Measurements from ENCODE around the gene POMZP3.
"Not testable (repeated sequence)": the region's sequence is repeated elsewhere in the genome, so short reads cannot be mapped to it uniquely, and the experiment has no call there.

The POMZP3 gene

GRCh38 chr7:76626989-76627642 lies at the start of gene POMZP3:
Gene POMZP3 (minus strand): TSS chr7:76627279. CDS start chr7:76626064, 1,215 bp downstream.
- DNase-seq, result peak; percentile 48

DNA sequence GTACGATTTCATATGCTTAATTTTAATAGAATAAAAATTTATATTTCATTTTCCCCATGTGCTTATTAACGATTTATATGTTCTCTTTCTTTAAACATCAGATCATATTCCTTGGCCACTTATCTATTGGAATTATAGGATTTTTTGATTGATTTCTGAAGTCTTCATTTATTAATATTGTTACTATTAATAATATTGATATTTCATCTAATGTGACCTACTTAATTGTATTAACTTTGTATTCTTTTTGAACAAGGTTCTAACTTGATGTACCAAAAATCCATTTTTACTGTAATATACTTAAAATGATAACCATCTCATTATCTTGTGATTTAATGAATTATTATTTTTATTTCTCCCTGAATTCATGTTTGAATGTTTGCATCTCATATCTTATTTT lies 48.7 kb upstream of the POMZP3 start:
- not testable (repeated sequence) for DNase-seq

- DNase-seq, result not testable (repeated sequence)
Measured at GRCh38 chr7:76673346-76673745, 46.3 kb upstream of the POMZP3 start.

GRCh38 chr7:76659212-76659611 lies 32.1 kb upstream of the POMZP3 start:
- not testable (repeated sequence) for DNase-seq

- DNase-seq, result not testable (repeated sequence)
Measured at GRCh38 chr7:76656425-76656824, 29.3 kb upstream of the POMZP3 start.

DNA sequence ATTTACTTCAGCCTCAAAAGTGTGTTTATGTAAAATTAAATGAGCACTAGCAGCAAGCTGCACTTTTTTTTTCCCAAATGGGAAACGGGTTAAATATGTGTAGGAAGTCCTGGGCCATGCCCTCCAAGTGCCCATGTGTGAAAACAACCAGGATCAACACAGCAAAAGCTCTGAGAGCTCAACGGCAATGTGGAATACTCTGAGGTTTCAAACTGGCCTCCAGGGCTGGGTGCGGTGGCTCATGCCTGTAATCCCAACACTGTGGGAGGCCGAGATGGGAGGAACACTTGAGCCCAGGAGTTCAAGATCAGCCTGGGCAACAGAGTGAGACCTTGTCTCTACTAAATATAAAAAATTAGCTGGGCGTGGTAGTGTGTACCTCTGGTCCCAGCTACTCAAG lies 15.5 kb upstream of the POMZP3 start:
- not testable (repeated sequence) for DNase-seq

GRCh38 chr7:76637061-76637691 lies 10.1 kb upstream of the POMZP3 start:
- not testable (repeated sequence) for DNase-seq

DNA sequence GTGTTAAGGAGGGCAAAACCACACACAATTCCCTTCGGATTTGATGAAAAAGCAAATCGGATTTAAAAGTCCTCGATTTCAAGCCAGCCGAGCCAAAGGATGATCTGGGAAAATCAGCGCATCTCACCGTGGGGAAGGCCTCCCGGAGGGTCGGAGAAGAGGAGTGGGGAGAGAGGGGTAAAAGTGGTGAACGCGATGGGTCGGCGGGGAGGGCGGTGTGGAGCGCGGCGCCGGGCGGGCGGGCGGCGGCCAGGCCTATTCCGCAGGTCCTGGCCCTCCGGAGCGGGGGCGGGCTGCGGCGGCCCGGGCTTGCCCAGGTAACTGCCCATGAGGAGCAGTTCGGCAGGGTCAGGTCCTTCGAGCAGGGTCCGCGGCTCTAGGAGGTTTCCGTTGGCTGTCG lies 498 bp downstream of the POMZP3 start:
- DNase-seq, result peak; percentile 38

DNA sequence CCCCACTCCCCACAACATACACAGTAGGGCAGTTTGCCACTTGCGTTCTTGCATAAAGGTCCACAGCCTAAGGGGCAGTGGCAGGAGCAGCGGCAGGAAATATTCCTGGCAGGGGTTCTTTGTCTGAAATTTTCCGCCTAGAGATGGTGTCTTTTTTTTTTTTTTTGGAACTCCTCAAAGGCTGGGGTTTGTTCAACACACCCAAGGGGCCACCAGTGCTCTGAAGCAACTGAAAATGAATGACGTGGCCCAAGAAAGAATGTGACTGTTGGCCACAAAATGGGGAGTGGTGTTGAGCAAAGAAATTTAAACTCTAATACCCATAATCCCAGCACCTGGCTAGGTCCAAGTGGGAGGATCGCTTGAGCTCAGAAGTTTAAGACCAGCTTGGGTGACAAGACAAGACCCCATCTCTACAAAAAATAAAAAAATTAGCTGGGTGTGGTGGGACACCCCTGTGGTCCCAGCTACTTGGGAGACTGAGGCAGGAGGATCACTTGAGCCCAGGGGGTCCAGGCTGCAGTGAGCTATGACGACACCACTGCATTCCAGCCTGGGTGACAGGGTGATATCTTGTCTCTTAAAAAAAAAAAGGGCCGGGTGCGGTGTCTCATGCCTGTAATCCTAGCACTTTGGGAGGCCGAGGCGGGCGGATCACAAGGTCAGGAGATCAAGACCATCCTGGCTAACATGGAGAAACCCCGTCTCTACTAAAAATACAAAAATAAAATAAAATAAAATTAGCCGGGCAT lies 7.5 kb downstream of the POMZP3 start:
- not testable (repeated sequence) for DNase-seq

- DNase-seq, result not testable (repeated sequence)
Measured at GRCh38 chr7:76613783-76614182, 13.3 kb downstream of the POMZP3 start.

DNA sequence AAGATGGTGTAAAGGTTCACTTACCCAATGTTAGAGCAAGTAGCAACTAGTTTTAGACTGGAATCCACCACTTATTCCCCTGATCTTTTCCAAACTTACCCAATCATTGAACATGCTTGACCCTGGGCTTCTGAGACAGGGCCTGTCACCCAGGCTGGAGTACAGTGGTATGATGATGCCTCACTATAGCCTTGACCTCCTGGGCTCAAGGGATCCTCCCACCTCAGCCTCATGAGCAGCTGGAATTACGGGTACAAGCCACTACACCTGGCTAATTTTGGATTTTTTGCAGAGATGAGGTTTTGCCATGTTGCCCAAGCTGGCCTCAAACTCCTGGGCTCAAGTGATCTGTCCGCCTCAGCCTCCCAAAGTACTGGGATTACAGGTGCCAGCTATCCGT lies 14.8 kb downstream of the POMZP3 start:
- DNase-seq, result not testable (repeated sequence)

GRCh38 chr7:76609864-76610263 lies 17.2 kb downstream of the POMZP3 start:
- DNase-seq, result not testable (repeated sequence)

DNA sequence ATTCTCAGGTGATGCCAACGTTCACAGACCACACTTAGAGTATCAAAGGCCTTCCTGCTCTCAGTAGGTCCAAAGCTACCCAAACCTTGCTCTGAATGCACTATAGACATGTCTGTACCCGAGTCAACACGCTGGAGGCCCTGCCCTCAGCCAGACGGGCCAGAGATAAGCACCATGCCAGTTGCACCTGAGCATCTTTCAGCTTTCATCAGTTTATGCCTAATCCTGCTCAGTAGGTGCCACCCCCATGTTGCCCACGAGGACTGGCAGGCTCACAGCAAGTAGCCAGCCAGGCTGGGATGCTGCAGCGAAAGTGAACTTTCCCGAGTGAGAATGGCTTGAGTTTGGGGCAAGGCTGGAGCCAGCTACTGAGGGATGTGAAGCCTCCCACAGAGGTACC lies 18.6 kb downstream of the POMZP3 start:
- DNase-seq, result not testable (repeated sequence)

GRCh38 chr7:76606027-76606426 lies 21.1 kb downstream of the POMZP3 start:
- DNase-seq, result peak; percentile 75

DNA sequence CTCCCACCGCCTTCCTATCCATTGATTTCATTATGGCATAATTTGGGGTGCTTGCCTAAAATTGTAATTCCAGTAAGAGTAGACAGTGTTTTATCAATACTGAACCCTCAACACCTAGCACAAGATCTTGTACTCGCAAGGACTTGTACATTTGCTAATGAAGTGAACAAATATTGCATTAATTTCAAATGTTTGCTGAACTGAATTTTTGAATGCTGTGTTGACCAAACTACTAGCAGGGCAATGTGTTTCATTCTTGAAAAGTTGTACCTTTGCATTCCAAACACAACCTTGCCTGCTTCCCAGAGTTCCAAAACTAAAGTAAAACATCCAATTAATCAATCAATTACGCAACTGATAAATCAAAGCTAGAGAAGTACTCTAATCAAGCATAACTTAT lies 26.4 kb downstream of the POMZP3 start:
- DNase-seq, result not testable (repeated sequence)

DNA sequence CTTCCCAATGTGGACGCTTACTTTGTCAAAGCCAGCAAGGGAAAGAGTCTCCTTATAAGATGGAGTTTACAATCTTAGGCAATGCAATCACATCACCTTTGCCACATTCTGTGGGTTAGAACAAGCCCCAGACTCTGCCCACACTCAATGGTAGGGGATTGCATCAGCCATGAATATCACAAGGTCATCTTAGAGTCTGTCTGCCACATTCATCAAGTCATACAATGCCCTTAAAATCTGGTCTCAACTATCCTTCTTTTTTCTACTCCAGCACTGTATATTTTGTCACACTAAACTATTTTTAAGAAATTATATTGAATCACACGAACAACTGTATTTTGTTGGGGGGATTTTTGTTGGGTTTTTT lies 27.0 kb downstream of the POMZP3 start:
- DNase-seq, result not testable (repeated sequence)

DNA sequence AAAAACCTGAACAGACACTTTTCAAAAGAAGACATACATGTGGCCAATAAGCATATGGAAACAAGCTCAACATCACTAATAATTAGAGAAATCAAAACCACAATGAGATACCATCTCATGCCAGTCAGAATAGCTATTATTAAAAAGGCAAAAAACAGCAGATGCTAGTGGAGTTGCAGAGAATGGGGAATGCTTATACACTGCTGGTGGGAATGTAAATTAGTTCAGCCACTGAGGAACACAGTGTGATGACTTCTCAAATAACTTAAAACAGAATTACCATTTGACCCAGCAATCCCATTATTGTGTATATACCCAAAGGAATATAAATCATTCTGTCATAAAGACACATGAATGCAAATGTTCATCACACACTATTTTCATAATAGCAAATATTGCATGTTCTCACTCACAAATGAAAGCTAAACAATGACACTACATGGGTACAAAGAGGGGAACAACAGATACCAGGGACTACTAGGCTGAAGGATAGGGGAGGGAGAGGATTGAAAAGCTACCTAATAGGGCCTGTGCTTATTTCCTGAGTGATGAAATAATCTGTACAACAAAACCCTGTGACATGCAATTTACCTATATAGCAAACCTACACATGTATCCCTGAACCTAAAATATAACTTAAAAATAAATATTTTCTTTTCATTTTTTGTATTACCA lies 28.4 kb downstream of the POMZP3 start:
- DNase-seq, result not testable (repeated sequence)

GRCh38 chr7:76597288-76597687 lies 29.8 kb downstream of the POMZP3 start:
- DNase-seq, result not testable (repeated sequence)

DNA sequence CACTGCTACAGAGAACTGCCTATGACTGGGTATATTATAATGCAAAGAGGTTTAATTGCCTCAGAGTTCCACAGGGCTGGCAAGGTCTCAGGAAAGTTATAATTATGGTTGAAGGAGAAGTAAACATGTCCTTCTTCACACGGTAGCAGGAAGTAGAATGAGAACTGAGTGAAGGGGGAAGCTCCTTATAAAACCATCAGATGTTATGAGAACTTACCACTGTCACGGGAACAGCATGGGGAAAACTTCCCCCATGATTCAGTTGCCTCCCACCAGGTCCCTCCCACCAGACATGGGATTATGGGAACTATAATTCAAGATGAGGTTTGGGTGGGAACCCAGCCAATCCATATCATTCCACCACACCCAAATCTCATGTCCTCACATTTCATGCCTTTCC lies 34.4 kb downstream of the POMZP3 start:
- DNase-seq, result not testable (repeated sequence)

GRCh38 chr7:76591602-76592304 lies 35.3 kb downstream of the POMZP3 start:
- not testable (repeated sequence) for DNase-seq

GRCh38 chr7:76591033-76591432 lies 36.0 kb downstream of the POMZP3 start:
- not testable (repeated sequence) for DNase-seq

GRCh38 chr7:76588586-76588985 lies 38.5 kb downstream of the POMZP3 start:
- DNase-seq, result not testable (repeated sequence)

All from left hindlimb (tissue), 1 donor.